ENCODE measurements around the gene ZNF280A. TPM values are rescaled to one million over a fixed set of nuclear protein-coding genes. Genes with fewer than 3 reads are reported as not detected.

The ZNF280A gene
- total and polyA plus RNA-seq, 2 experiments from 2014 or later: 0.44 to 0.47 TPM

DNA sequence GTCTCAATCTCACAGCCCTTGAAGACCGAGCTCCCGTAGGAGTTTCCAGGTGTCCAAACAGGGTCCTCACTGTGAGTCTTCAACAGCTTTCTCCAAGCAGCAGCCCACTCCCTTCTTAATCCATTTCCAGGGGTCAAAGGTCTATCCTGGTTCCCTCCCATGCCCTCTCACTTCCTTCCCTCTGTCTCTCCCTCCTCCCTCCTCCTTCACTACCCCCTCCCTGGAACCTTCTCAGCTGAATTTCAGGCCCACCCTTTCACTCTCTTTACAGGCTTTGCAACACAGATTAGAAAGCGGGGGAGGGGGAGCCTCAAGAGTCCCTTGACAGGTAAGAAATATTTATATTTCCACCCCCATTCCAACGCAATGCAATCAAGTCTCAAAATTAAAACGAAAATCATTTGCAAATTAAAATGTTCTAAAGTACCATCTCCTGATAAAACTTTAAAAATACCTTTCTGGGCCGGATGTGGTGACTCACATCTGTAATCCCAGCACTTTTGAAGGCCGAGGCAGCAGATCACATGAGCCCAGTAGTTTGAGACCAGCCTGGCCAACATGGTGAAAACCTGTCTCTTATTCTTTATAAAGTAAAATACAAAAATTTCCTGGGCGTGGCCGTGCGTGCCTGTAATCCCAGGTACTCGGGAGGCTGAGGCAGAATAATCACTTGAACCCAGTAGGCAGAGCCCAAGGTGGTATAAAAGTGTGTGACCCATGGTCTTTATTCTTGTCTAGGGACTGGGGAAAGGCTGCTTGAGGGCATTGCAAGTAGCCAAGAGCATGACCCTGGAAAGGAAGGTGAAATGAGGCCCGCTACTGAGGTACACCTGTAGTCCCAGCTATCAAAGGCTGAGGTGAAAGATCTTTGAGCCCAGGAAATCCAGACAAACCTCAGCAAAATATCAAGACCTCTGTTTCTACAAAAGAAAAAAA is 865 bp upstream of the ZNF280A start:
- no peaks in the 10 kb centered on the region for H3K79me2 ChIP-seq
- H3K27ac ChIP-seq: no peak overlapping the region
- no peak overlapping the region for H2AFZ ChIP-seq
- H3K9me3 ChIP-seq (ENCODE audit: low read depth): no peaks in the 10 kb centered on the region
- peak; percentile 8 for DNase-seq (ENCODE audit: low spot score)
- no peaks in the 10 kb centered on the region for H3K4me1 ChIP-seq (ENCODE audit: insufficient read depth)
- H3K9me2 ChIP-seq (replicated peaks; ENCODE audit: insufficient read depth): no peaks in the 10 kb centered on the region
- no peaks in the 10 kb centered on the region for H3K27me3 ChIP-seq
- TF ChIP-seq EZH2 (IDR thresholded peaks at IDR 0.05; ENCODE audit: borderline replicate concordance): no peak
- TF ChIP-seq, protein P1, sequence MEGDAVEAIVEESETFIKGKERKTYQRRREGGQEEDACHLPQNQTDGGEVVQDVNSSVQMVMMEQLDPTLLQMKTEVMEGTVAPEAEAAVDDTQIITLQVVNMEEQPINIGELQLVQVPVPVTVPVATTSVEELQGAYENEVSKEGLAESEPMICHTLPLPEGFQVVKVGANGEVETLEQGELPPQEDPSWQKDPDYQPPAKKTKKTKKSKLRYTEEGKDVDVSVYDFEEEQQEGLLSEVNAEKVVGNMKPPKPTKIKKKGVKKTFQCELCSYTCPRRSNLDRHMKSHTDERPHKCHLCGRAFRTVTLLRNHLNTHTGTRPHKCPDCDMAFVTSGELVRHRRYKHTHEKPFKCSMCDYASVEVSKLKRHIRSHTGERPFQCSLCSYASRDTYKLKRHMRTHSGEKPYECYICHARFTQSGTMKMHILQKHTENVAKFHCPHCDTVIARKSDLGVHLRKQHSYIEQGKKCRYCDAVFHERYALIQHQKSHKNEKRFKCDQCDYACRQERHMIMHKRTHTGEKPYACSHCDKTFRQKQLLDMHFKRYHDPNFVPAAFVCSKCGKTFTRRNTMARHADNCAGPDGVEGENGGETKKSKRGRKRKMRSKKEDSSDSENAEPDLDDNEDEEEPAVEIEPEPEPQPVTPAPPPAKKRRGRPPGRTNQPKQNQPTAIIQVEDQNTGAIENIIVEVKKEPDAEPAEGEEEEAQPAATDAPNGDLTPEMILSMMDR (IDR thresholded peaks at IDR 0.05; ENCODE audit: poor library complexity): no peak
- TF ChIP-seq EZH2phosphoT487 (IDR thresholded peaks at IDR 0.05; ENCODE audit: low read depth, severe bottlenecking, unreplicated experiment): no peak
- 83% methylated on average over 12 of the region's 12 CpGs for WGBS (ENCODE audit: low lambda C conversion rate, missing lambda C conversion rate)
- no peak overlapping the region for H3K4me3 ChIP-seq
- no peak overlapping the region for H3K4me2 ChIP-seq
- H4K20me1 ChIP-seq (ENCODE audit: insufficient read depth, poor library complexity, severe bottlenecking): no peaks in the 10 kb centered on the region
- no peaks in the 10 kb centered on the region for H3K36me3 ChIP-seq (replicated peaks; ENCODE audit: insufficient read depth, low read depth)

DNA sequence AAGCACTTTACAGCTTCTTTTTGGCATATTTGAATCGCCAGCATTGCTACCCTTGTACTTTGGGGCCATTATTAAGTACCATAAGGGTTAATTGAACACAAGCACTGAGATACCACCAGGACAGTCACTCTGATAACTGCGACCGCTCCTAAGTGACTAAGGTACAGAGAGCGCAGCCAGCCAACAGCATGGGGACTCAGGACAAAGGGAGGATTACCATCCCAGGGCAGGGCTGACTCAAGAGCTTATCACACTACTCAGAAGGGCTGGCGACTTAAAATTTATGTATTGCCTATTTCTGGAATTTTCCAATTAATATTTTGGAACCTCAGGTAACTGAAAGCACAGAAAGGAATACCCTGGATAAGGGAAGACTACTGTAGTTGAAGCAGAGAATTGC is 479 bp downstream of the ZNF280A start:
- WGBS (ENCODE audit: low lambda C conversion rate, missing lambda C conversion rate): 57% methylated on average over 5 of the region's 5 CpGs
- no peak for TF ChIP-seq EZH2phosphoT487 (IDR thresholded peaks at IDR 0.05; ENCODE audit: low read depth, severe bottlenecking, unreplicated experiment)
- no peak for TF ChIP-seq EZH2 (IDR thresholded peaks at IDR 0.05; ENCODE audit: borderline replicate concordance)
- TF ChIP-seq, protein P1 (IDR thresholded peaks at IDR 0.05; ENCODE audit: poor library complexity): no peak
- Histone ChIP-seq H3K27me3 (no peaks in the 10 kb centered on the region), H3K36me3 (replicated peaks; ENCODE audit: insufficient read depth, low read depth) (no peaks in the 10 kb centered on the region), H3K4me1 (ENCODE audit: insufficient read depth) (no peaks in the 10 kb centered on the region), H3K27ac (peak overlapping the region; percentile 29), H3K4me2 (peak overlapping the region; percentile 63), H2AFZ (no peak overlapping the region), H3K4me3 (no peak overlapping the region), H4K20me1 (ENCODE audit: insufficient read depth, poor library complexity, severe bottlenecking) (no peaks in the 10 kb centered on the region), H3K79me2 (no peaks in the 10 kb centered on the region), H3K9me3 (ENCODE audit: low read depth) (no peaks in the 10 kb centered on the region), H3K9me2 (replicated peaks; ENCODE audit: insufficient read depth) (no peaks in the 10 kb centered on the region)
- DNase-seq (ENCODE audit: low spot score): peak; percentile 38

DNA sequence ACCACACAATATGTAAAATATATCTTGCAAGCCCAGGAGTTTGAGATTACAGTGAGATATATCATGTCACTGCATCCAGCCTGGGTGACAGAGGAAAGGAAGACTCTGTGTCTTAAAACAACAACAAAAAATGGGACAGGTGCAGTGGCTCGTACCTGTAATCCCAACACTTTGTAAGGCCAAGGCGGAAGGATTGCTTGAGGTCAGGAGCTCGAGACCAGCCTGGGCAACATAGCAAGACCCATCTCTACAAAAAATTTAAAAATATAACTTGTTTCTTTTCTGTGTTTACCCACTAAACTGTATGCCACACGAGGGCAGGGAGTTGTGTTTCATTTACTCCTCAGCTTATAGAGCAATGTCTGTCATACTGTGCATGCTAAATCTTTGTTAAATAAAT is 3.1 kb downstream of the ZNF280A start:
- Histone ChIP-seq H4K20me1 (ENCODE audit: insufficient read depth, poor library complexity, severe bottlenecking) (no peaks in the 10 kb centered on the region), H3K27me3 (no peaks in the 10 kb centered on the region), H3K9me2 (replicated peaks; ENCODE audit: insufficient read depth) (no peaks in the 10 kb centered on the region), H2AFZ (no peak overlapping the region), H3K27ac (no peak overlapping the region), H3K9me3 (ENCODE audit: low read depth) (no peaks in the 10 kb centered on the region), H3K4me2 (no peak overlapping the region), H3K4me1 (ENCODE audit: insufficient read depth) (no peaks in the 10 kb centered on the region), H3K79me2 (no peaks in the 10 kb centered on the region), H3K4me3 (no peak overlapping the region), H3K36me3 (replicated peaks; ENCODE audit: insufficient read depth, low read depth) (no peaks in the 10 kb centered on the region)
- 67% methylated on average over 4 of the region's 4 CpGs for WGBS (ENCODE audit: low lambda C conversion rate, missing lambda C conversion rate)
- no peak for TF ChIP-seq EZH2 (IDR thresholded peaks at IDR 0.05; ENCODE audit: borderline replicate concordance)
- no peak for TF ChIP-seq EZH2phosphoT487 (IDR thresholded peaks at IDR 0.05; ENCODE audit: low read depth, severe bottlenecking, unreplicated experiment)
- TF ChIP-seq, protein P1 (IDR thresholded peaks at IDR 0.05; ENCODE audit: poor library complexity): no peak
- no peak for DNase-seq (ENCODE audit: low spot score)

Data from hepatocyte (in vitro differentiated cells).